GM19099 (cell line): Measurements from ENCODE around the gene UST.

Experiments used
- POLR2A ChIP-seq: IDR thresholded peaks from 3 replicates; pipeline ENCODE4 v1.6.1; 2011; ENCODE audit warnings: low read depth; ENCODE audit not compliant: insufficient read length; ENCODE audit errors: extremely low read depth

UST gene

DNA sequence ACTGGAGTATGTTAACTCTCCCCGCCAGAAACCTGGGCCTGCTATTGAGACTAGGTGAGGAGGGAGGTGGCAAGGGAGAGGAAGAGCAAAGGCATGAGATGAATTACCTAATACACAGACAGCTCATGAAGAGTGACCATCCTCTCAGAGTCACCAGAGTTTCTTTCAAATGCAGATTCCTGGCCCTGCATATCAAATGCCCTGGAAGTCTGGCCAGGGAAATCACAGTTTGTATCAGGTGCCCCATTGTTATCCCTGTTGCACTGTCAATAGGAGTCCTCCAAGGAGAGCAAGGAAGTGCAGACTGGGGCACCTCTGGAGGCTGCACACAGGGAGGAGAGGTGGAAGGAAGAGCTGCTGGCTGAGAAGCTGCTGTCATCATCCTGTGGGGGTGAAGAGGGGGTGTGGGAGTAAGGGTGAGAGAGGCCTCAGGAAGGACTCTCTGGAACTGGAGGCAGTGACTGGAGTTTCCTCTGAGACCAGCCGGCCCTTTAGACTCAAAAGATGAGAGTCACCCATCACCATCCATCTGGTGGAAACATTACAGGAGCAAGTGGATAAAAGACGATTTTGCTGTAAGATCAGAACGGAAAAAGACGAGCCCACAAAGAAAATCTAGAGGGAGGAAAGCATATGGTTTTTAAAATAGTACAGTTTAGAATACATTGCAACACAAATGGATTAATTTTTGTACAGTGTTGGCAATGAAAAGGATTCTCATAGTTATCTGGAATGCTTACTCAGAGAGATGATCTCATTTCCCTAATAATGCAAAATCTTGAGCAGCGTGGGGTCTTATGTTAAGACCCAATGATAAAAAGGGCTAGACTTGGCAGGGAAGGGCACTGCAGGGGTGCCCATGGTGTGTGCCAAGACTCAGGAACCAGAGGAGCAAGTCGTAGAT lies 268.1 kb downstream of the UST start:
- no peak for TF ChIP-seq POLR2A

DNA sequence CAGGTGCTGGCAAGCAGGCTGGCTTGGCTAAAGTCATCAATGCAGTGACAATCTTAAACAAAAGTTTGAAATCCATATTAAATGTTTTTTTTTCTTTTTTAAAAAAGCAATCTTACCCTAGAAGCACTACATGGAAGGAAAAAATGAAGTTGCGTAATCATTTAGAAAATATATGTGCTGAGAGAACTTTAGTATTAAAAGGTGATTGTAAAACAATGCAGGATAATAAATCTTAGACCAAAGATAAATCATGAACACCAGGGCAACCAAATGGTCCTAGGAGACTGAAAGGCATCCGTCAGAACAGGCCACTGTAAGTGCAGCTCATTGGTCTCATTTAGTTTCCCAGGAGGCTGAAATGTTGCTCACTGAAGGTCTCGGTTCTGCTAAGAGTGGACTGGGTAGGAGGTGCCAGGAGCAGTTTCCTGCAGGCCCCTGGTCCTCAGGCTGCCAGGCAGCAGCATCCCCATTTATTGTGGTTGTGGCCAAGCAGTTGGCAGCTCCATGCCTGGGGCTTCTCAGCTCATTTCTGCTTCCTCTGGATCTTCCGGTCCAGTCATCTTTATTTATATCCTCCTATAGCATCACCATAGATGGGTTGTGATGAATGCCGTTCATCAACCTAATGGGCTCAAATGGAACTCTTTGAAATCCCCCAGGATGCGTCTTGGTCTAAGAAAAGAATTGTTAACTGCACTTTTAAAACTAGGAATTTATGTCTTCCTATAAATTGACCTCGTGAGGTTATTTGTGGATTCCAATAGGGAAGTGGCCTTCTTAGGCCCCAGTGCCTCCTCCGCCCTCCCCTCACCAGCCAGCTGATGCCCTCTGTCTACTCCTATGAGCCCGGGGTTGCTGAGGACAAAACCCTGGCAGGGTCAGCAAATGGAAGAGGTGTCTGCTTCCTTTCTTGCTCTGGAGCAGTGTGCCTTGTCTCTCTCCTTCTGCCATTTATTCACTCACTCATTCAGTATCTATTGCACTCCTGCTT lies 269.0 kb downstream of the UST start:
- no peak for TF ChIP-seq POLR2A

DNA sequence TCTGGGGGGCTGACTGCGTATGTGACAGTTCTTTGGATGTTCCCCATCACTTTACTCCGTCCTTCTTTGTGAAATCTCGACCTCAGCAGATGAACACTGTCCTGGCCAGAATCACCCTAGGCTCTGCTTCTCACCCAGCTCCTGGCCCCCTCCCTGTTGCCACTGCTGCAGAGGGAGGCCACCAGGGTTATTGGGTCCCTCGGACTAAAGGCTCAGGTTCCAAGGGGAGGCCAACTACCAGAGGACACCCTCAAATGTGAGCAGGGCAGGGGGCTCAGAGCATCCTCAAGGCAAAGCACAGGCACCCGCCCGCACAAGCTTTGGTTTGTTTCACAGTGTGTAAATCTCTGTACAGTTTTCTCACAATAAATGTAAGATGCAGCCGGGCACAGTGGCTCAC lies 269.9 kb downstream of the UST start:
- no peak for TF ChIP-seq POLR2A

DNA sequence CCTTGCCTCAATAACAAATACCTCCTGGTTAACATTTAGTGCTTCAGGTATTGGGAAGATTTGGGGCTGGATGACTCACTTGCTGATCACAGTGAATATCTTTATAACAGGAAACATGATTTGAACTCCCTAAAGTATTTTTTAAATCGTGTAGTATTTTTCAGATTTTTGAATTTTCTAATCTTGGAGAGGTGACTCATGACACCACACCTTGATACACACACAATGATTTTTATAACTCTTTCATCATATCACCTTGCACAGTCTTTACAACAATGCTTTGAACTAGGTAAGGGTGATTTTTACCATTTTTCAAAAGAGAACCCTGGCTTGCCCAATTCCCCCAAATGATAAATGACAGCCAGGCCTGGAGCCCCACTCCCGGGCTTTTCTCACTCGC lies 273.5 kb downstream of the UST start:
- TF ChIP-seq POLR2A, result no peak

DNA sequence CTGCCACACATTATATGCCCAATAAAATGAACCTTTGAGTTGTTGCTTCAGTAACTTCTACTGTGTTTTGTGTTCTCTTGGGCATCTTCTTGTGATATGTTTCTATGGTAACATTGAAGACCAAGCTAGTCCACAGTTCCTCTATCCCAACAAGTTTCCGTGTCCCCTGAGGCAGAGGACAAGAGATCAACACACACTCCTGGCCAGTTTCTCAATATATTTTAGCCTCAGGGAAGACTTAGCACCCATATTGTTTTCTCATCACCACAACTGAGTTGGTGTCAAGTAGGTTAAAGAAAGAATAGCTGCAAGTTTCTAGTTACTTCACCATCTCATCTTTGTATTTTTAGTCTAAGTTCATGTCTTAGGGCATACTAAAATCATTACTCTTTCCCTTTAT lies 277.5 kb downstream of the UST start:
- TF ChIP-seq POLR2A, result no peak

DNA sequence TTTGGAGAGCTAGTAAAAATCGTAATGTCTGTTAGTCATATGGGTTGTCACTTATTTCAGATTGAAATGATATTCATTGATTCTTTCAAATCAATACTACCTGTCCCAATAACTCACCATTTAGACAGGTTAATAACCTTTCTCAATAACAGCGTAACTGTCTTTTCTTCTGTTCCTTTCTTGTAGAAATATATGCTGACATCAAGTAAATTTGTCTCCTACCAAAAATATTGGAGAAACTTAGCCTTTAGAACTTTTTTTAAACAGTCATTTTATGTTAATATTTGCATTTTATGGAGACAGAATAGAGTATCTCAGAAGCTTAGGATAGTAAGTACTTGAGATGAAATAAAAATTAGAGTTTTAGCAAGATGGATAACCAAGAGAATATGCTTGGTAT lies 278.2 kb downstream of the UST start:
- no peak for TF ChIP-seq POLR2A

DNA sequence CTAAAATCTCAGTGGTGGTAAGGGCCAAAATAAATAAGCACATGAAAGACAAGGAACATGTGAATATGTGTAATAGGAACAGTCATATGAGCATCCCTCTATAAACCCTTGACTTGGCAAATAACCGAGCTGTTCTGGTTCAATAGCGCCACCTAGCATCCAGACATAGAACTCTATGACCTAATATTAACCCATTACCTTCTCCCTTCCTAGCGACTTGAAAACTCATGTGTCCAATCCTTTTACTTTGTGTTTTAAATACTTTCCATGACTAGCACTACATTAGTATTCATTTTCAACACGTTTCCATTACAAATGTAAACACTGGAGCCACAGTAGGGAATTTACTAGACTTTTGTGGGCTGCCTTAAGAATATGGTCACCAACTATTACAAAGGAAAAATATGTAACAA lies 279.7 kb downstream of the UST start:
- TF ChIP-seq POLR2A, result no peak

DNA sequence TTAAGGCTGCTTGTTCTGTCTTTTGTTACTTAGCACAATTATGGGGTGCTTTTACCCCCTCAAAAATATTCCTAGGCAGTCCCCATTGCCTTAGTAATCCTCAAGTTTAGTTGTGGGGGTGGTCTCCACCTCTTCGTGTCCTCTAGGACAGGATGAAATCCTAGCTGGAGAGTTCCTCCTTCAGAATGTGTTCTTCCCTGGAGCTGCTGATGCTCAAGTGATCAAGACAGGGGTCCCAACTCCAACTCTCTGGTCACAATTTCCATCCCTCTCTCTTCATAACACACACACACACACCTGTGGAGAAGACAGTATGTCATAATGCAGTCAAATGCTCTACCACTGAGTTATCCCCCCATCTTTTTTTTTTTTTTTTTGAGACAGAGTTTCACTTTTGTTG lies 280.7 kb downstream of the UST start:
- TF ChIP-seq POLR2A, result no peak

DNA sequence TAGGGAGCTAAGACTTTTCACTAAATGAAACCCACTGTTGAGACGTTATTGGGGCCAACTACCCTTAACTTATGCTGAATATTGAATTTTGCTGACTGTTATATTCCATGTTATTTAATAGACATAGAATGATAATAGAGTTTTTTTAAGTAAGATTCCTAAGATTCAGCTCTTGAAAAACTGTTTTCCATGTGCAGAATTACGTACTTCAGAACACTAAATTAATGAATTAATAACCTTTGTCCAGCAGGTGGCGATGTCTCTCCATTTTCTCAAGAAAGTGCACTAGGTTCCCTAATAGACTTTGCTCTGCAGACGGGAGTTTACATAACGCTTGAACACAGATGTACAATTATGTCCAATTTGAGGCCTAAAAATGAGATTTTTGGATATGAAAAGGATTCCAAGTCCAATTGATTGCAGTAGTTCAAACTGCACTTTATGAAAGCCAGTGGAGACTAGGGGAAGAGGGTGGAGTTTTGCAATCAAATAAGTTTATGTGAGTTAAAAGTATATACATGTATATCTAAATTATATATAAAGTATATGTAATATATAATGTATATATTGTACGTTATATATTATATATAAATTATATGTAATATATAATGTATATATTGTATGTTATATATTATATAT lies 282.1 kb downstream of the UST start:
- no peak for TF ChIP-seq POLR2A

DNA sequence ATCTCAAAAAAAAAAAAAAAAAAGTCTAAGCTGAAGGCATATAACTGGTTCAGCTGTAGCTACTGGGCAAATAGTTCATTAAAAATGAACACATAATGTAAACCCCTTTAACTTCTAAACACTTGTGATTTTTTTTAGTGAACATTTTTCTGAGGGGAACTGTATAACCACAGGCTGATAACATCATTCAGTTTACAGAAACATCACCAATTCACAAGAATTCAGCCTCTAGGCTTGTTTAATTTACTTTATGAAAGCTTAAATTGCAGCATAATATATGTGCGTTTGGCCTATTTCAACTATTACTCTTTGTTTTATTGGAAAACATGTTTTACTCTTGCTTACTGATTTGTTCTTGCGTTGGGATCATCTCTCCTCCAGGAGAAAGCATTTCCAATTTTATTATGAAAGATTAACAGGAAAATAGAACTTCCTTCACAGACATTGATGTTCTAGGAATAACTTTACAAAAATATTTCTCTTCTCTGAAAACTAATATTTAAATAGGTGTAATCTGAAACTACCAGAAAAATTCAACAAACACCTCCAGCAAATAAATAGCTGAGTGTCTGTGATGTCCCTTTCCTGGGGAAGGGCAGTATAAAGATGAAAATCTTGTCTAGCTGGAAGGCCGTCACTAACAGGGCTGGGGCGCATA lies 284.5 kb downstream of the UST start:
- TF ChIP-seq POLR2A, result no peak

DNA sequence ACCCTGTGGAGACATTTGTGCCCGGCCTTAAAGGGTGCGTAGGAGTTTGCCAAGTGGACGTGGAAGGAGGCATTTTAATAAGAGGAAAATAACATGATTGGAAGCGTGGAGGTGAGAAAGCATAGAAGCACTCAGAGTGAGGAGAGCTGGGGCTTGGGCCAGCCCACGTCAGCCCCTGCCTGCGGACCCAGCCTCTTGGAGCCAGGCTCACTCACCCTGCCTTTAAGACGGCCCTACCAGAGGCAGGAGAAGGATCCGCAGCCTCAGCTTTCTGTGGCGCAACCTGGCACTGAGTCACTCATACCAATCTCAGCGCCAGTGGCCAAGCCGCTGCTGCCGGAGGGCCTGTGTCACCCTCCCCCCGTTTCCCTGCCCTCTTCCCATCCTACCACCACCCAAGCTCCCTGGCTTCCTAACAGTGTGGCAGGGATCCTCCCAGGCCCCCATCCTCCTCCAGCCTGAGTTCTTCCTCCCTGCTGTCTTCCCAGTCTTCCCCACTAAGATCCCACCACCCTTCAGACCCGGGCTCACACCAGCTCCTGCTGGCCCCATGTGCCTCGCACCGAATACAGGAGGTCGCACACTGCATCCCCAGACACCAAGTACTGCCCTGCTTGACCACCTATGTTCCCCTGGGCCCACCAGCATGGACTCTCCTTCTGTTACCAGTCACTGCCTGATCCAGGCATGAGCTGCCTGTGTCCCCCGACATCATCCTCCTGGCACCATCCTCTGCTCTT lies 285.2 kb downstream of the UST start:
- TF ChIP-seq POLR2A, result peak; percentile 42

DNA sequence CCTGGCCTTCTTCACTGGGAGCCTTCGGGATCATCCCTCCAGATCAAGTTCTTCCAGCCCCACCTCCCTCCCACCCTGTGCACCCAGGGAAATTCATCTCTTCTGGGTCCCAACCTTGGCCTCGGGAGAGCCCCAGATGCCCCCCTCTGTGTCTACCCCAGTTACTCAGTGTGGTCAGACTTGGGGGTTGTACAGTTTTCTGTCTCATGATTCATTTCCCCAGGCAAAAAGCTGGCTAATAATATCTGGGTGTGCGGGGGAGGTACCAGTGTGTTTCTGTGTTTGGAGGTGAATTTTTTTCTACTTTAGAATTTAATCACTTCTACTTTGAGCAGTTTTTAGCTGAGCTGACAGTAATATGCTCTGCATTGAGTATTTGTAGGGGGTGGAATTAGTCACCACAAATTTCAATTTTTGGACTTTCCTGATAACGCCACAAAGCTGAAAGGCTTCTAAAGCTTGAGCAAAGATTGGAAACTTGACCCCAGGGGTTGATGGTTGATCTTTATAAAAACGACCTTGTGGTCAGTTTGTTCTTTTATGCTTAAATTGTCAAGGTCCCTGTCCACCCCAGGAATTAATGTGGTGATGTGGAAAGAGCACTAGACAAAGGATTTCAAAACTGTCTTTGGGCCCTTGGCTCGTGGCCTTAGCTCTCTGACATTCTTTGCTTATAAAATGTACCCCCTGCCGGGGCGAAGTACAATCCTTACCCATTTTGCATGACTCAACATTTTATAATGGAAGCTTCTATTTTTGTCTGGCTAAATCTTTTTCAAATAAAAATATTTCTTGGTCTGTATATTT lies 286.0 kb downstream of the UST start:
- TF ChIP-seq POLR2A, result no peak

DNA sequence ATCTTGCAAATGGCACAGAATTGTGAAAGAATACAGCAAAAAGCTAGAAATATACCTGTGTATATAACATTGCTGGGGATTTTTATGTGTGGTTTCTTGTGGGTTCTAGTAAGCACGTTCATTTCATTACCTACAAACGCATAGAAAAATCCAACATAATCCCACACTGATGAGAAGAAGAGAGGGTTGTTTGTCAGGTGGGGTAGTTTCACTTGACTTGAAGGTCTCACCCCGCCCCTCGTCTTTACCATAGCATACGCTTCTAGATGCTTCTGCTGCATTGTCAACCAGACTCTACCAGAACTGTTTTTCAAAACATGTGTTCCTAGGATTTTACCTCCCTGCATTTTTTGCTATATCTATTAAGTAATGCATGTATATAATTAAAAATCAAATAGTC lies 286.6 kb downstream of the UST start:
- TF ChIP-seq POLR2A, result no peak
